GM19351 (cell line): ENCODE data around the gene AGAP1.

ENCODE experiments used
- ATAC-seq: cut with Tn5 transposase; IDR thresholded peaks from one replicate; pipeline ENCODE4 v1.9.1; 2021; ENCODE audit warnings: mild to moderate bottlenecking, moderate library complexity; ENCODE audit not compliant: unreplicated experiment

The AGAP1 gene

GRCh38 chr2:236010920-236011685 lies 517.3 kb downstream of the AGAP1 start:
- no peak for ATAC-seq

GRCh38 chr2:236012155-236012554 lies 518.3 kb downstream of the AGAP1 start:
- no peak for ATAC-seq

GRCh38 chr2:236014408-236015131 lies 520.7 kb downstream of the AGAP1 start:
- ATAC-seq = no peak

GRCh38 chr2:236015171-236015570 lies 521.3 kb downstream of the AGAP1 start:
- ATAC-seq = no peak

- no peak for ATAC-seq
Measured at GRCh38 chr2:236016496-236016895, 522.7 kb downstream of the AGAP1 start.

GRCh38 chr2:236017446-236017845 lies 523.6 kb downstream of the AGAP1 start:
- ATAC-seq = no peak

DNA sequence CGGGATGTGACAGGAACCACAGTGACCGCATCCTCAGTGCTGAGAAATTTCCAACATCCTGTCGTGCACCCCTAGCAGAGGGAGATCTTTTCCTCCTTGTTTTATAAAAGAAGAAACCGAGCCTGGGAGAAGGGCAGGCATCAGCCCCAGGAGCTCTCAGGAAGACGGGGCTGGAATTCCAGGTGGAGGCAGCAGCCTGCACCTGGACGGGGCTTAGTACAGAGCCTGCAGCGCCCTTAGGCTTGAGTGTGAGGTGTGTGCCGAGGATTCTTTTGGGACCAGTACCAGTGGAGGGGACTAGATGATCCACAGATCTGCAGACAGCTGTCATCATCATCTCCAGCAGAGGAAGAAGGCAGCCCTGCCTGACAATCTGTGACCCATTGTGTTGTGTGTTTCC lies 525.6 kb downstream of the AGAP1 start:
- ATAC-seq = no peak

GRCh38 chr2:236021499-236022057 lies 527.7 kb downstream of the AGAP1 start:
- ATAC-seq = no peak

DNA sequence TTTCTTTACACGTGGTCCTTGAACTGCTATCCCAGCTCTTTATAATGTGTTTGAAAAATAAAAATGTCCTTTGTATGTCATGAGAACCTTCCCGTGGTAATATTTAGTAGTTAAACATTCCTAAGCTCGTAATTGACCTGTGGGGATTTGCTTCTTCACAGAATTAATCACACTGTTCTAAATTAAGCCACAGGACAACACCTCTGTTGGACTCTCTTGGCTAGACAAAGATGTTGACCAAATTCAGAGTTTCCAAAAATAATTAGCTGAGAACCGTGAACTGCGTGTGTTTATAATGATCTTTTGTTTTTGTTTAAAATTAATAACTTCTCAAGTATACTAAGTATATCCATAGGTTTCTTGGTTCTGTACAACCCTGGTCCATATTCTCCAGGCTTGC lies 528.3 kb downstream of the AGAP1 start:
- ATAC-seq = no peak

DNA sequence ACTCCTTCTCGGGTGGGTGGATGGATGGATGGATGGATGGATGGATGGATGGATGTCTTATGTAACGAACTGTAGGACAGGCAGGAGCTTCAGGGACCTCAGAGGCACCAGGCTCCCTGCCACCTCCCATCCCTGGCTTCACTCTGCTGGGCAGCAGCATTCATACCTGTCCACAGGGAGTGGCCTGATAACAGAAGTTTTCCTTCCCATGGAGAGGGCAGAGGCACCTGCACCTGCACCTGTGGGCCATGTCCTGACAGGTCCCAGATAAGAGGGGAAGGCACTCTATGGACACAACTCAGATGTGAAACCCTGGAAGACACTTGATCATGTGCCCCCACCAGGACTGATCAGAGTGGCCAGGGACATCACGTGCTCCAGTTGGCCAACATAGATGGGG lies 532.0 kb downstream of the AGAP1 start:
- ATAC-seq = no peak

DNA sequence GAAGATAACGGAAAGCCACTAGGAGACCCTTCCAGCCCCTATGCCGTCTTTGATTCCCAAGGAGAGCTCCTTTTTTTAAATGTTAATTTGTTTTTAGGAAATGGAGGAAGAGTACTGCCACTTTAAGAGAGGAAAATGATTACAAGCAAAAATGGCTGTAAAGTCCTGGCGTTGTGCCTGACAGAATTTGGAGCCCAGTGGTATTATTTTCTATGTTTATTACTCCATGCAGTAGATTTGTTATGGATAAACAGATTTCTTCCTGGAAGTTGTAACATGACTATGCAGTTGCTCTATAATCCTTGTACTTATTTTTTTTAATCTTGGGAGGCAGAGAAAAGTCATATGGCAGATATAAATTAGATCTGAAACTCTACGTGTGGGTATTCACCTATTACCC lies 533.0 kb downstream of the AGAP1 start:
- no peak for ATAC-seq

- ATAC-seq = no peak
Measured at GRCh38 chr2:236028066-236028465, 534.2 kb downstream of the AGAP1 start.

GRCh38 chr2:236033462-236033861 lies 539.6 kb downstream of the AGAP1 start:
- no peak for ATAC-seq

GRCh38 chr2:236034974-236035373 lies 541.1 kb downstream of the AGAP1 start:
- no peak for ATAC-seq

GRCh38 chr2:236036045-236036444 lies 542.2 kb downstream of the AGAP1 start:
- no peak for ATAC-seq

DNA sequence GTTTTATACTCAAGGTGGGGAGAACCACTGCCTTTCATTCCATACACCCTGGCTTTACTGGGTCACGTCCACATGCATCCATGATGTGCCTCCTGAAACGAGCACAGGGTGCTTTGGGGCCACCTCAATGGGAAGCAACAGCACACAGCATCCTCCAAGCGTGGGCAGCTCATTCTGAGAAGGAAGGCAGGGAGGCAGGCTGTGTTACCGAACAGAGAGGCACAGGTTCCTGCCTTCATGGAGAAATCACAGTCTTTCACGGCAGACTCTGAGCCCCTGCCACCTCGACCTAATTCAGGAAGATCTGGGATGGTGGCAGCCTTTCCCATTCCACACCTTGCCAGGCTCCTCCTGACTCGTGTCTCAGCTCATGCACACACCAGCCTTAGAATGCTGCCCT lies 544.3 kb downstream of the AGAP1 start:
- no peak for ATAC-seq

- ATAC-seq = no peak
Measured at GRCh38 chr2:236040600-236041328, 546.9 kb downstream of the AGAP1 start.

- ATAC-seq = no peak
Measured at GRCh38 chr2:236041616-236042015, 547.8 kb downstream of the AGAP1 start.

- ATAC-seq = no peak
Measured at GRCh38 chr2:236042087-236042486, 548.2 kb downstream of the AGAP1 start.

GRCh38 chr2:236044191-236044590 lies 550.3 kb downstream of the AGAP1 start:
- ATAC-seq = no peak
